HepG2 (cell line): Measurements from ENCODE around the gene ITPR1.

Source experiments
- DPF2 ChIP-seq: sonication (generic); formaldehyde crosslinking; IDR thresholded peaks from 2 replicates; pipeline ENCODE4 v1.4.0; 2020; ENCODE audit warnings: mild to moderate bottlenecking, low read depth, missing genetic modification reagents, borderline replicate concordance
- ESRRA ChIP-seq: sonication (generic); formaldehyde crosslinking; IDR thresholded peaks from 2 replicates; pipeline ENCODE4 v1.5.1; 2020; ENCODE audit warnings: mild to moderate bottlenecking, low read depth, missing genetic modification reagents
- HIVEP1 ChIP-seq: sonication (generic); formaldehyde crosslinking; IDR thresholded peaks from 2 replicates; pipeline ENCODE4 v1.4.0; 2020; ENCODE audit warnings: mild to moderate bottlenecking, missing genetic modification reagents
- JARID2 ChIP-seq: sonication (generic); formaldehyde crosslinking; IDR thresholded peaks from 2 replicates; pipeline ENCODE4 v1.8.1; 2023; ENCODE audit warnings: missing genetic modification reagents, inconsistent platforms; ENCODE audit not compliant: insufficient replicate concordance
- NFYB ChIP-seq: sonication (generic); formaldehyde crosslinking; IDR thresholded peaks from 2 replicates; pipeline ENCODE4 v1.4.0; 2020; ENCODE audit warnings: missing genetic modification reagents
- U2AF1 ChIP-seq: fragments of 200-400 bp; formaldehyde crosslinking; optimal IDR thresholded peaks from 2 replicates; pipeline ENCODE3; 2017; ENCODE audit warnings: mild to moderate bottlenecking, low read depth, low read length
- ZNF589 ChIP-seq: sonication (generic); formaldehyde crosslinking; conservative IDR thresholded peaks from 2 replicates; pipeline ENCODE4 v1.8.0; 2022; ENCODE audit warnings: mild to moderate bottlenecking, moderate library complexity, missing genetic modification reagents
- ZNF777 ChIP-seq: sonication (generic); formaldehyde crosslinking; IDR thresholded peaks from 2 replicates; pipeline ENCODE4 v1.4.0; 2020; ENCODE audit warnings: missing genetic modification reagents
- ZSCAN29 ChIP-seq: sonication (generic); formaldehyde crosslinking; conservative IDR thresholded peaks from 2 replicates; pipeline ENCODE4 v1.4.0; 2020; ENCODE audit warnings: mild to moderate bottlenecking, missing genetic modification reagents
- TF ChIP-seq, protein P1 (sequence below): sonication (generic); formaldehyde crosslinking; IDR thresholded peaks from 2 replicates; pipeline ENCODE4 v1.4.0; 2020; ENCODE audit warnings: low read depth, missing genetic modification reagents
- TF ChIP-seq, protein P2 (sequence below): IDR thresholded peaks from 2 replicates; pipeline ENCODE4 v1.6.1; 2012; ENCODE audit warnings: inconsistent platforms
- TF ChIP-seq, protein P3 (sequence below): sonication (generic); formaldehyde crosslinking; IDR thresholded peaks from 2 replicates; pipeline ENCODE4 v1.5.0; 2020; ENCODE audit warnings: mild to moderate bottlenecking, missing genetic modification reagents, moderate library complexity
- TF ChIP-seq, protein P4 (sequence below): conservative IDR thresholded peaks from 2 replicates; pipeline ENCODE4 v1.6.1; 2018; ENCODE audit warnings: missing genetic modification reagents
- TF ChIP-seq, protein P5 (sequence below): sonication (generic); formaldehyde crosslinking; IDR thresholded peaks from 2 replicates; pipeline ENCODE4 v1.8.0; 2022; ENCODE audit warnings: missing genetic modification reagents, mild to moderate bottlenecking, moderate library complexity, borderline replicate concordance

DNA sequence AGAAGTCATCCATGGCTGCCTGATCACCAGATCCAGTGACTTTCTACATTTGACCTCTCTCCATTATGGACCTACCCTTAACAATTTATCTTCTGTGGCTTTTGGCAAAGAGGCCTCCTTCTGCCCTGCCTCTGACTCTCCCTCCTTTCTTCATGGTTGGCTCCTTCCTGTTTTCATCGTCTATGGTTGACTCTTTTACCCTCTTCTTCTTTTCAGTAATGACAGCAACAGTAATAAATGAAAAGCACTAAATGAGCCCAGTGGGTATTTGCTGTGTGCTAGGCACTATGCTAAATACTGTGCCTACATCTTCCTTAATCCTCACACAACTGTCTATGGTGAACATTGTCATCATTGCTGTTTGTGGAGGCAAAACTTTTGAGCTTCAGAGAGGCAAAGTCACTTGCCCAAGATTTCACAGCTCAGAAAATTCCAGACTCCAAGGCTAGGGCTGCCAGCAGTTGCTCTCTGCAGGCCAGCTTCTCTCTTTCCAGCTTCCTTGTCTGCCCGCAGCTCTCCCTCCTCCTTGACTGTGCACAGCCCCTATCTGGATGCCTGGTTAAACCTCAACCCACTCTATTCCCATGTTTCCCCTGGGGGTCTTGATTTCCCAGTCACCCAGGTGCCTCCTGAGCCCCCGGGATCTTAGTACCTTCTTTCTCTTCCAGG is 24.6 kb downstream of the ITPR1 start:
- TF ChIP-seq, protein P1, sequence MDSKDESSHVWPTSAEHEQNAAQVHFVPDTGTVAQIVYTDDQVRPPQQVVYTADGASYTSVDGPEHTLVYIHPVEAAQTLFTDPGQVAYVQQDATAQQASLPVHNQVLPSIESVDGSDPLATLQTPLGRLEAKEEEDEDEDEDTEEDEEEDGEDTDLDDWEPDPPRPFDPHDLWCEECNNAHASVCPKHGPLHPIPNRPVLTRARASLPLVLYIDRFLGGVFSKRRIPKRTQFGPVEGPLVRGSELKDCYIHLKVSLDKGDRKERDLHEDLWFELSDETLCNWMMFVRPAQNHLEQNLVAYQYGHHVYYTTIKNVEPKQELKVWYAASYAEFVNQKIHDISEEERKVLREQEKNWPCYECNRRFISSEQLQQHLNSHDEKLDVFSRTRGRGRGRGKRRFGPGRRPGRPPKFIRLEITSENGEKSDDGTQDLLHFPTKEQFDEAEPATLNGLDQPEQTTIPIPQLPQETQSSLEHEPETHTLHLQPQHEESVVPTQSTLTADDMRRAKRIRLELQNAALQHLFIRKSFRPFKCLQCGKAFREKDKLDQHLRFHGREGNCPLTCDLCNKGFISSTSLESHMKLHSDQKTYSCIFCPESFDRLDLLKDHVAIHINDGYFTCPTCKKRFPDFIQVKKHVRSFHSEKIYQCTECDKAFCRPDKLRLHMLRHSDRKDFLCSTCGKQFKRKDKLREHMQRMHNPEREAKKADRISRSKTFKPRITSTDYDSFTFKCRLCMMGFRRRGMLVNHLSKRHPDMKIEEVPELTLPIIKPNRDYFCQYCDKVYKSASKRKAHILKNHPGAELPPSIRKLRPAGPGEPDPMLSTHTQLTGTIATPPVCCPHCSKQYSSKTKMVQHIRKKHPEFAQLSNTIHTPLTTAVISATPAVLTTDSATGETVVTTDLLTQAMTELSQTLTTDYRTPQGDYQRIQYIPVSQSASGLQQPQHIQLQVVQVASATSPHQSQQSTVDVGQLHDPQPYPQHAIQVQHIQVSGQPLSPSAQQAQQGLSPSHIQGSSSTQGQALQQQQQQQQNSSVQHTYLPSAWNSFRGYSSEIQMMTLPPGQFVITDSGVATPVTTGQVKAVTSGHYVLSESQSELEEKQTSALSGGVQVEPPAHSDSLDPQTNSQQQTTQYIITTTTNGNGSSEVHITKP (CRISPR knock-in tag): no peak
- TF ChIP-seq HIVEP1 (CRISPR knock-in tag) (no peak), ZSCAN29 (CRISPR knock-in tag) (no peak), U2AF1 (no peak), JARID2 (no peak), ZNF589 (CRISPR knock-in tag) (no peak), ESRRA (CRISPR knock-in tag) (no peak), DPF2 (no peak), NFYB (CRISPR knock-in tag) (no peak), ZNF777 (CRISPR knock-in tag) (no peak)
- TF ChIP-seq, protein P2, sequence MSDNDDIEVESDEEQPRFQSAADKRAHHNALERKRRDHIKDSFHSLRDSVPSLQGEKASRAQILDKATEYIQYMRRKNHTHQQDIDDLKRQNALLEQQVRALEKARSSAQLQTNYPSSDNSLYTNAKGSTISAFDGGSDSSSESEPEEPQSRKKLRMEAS: no peak
- TF ChIP-seq, protein P3, sequence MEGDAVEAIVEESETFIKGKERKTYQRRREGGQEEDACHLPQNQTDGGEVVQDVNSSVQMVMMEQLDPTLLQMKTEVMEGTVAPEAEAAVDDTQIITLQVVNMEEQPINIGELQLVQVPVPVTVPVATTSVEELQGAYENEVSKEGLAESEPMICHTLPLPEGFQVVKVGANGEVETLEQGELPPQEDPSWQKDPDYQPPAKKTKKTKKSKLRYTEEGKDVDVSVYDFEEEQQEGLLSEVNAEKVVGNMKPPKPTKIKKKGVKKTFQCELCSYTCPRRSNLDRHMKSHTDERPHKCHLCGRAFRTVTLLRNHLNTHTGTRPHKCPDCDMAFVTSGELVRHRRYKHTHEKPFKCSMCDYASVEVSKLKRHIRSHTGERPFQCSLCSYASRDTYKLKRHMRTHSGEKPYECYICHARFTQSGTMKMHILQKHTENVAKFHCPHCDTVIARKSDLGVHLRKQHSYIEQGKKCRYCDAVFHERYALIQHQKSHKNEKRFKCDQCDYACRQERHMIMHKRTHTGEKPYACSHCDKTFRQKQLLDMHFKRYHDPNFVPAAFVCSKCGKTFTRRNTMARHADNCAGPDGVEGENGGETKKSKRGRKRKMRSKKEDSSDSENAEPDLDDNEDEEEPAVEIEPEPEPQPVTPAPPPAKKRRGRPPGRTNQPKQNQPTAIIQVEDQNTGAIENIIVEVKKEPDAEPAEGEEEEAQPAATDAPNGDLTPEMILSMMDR: no peak
- TF ChIP-seq, protein P4, sequence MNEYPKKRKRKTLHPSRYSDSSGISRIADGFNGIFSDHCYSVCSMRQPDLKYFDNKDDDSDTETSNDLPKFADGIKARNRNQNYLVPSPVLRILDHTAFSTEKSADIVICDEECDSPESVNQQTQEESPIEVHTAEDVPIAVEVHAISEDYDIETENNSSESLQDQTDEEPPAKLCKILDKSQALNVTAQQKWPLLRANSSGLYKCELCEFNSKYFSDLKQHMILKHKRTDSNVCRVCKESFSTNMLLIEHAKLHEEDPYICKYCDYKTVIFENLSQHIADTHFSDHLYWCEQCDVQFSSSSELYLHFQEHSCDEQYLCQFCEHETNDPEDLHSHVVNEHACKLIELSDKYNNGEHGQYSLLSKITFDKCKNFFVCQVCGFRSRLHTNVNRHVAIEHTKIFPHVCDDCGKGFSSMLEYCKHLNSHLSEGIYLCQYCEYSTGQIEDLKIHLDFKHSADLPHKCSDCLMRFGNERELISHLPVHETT (CRISPR knock-in tag): no peak
- TF ChIP-seq, protein P5, sequence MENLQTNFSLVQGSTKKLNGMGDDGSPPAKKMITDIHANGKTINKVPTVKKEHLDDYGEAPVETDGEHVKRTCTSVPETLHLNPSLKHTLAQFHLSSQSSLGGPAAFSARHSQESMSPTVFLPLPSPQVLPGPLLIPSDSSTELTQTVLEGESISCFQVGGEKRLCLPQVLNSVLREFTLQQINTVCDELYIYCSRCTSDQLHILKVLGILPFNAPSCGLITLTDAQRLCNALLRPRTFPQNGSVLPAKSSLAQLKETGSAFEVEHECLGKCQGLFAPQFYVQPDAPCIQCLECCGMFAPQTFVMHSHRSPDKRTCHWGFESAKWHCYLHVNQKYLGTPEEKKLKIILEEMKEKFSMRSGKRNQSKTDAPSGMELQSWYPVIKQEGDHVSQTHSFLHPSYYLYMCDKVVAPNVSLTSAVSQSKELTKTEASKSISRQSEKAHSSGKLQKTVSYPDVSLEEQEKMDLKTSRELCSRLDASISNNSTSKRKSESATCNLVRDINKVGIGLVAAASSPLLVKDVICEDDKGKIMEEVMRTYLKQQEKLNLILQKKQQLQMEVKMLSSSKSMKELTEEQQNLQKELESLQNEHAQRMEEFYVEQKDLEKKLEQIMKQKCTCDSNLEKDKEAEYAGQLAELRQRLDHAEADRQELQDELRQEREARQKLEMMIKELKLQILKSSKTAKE (CRISPR knock-in tag): no peak
